Activated naive CD8-positive, alpha-beta T cell treated with anti-CD3 and anti-CD28 coated beads, Interleukin-2, amount 50 U/mL, for 24 hours (primary cell): ENCODE results near the gene PRPF38B.

Source experiments
- ATAC-seq: fragments of 150-1000 bp; cut with Tn5 transposase; one replicate; pipeline ENCODE4 v1.10.0; 2021
- DNase-seq: peaks from one replicate; pipeline ENCODE4 v3.0.0; 2021
- H3K27ac Mint-ChIP-seq: one replicate; pipeline ENCODE4 v1.8.0; 2021; ENCODE audit warnings: mild to moderate bottlenecking, mixed read lengths
- H3K27me3 Mint-ChIP-seq: one replicate; pipeline ENCODE4 v1.8.0; 2021; ENCODE audit warnings: mixed read lengths
- H3K36me3 Mint-ChIP-seq: one replicate; pipeline ENCODE4 v1.8.0; 2021; ENCODE audit warnings: low read depth, mixed read lengths
- H3K4me1 Mint-ChIP-seq: one replicate; pipeline ENCODE4 v1.8.0; 2021; ENCODE audit warnings: mixed read lengths
- H3K4me3 Mint-ChIP-seq: one replicate; pipeline ENCODE4 v1.8.0; 2021; ENCODE audit warnings: mild to moderate bottlenecking, moderate library complexity, mixed read lengths
- H3K9me3 Mint-ChIP-seq: one replicate; pipeline ENCODE4 v1.8.0; 2021; ENCODE audit warnings: mixed read lengths

Gene PRPF38B

DNA sequence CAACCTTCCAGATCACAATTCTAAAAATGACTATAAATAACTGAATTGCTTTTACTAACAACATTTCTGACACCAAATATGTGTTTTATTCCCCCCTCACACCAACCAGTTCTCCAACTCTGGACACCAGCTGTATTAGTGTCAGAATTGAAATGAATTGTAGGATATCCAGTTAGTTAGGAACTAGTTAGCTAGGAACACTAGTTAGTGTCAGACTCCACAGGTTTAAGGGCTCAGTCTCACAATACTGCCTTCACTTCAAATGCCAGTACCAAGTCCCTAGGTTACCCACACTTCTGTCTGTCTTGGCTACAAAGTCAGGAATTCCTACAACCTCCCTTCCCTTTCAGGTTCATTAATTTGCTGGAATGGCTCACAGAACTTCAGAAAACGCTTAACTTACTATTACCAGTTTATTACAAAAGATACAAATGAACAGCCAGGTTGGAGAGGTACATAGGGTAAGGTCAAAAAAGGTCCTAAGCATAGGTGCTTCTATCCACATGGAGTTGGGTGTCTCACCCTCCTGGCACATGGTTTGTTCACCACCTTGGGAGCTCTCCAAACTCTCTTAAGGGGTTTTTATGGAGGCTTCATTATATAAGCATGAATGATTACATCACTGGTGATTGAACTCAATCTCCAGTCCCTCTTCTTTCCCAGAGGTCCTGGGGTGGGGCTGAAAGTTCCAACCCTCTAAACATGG, 58.5 kb downstream of the PRPF38B start:
- peaks cover 36% of the 10 kb centered on the region for H3K4me1 Mint-ChIP-seq

More for the DNA sequence above, 58.5 kb downstream of the PRPF38B start:
- ATAC-seq (no peak), DNase-seq (no peak)
- no peak overlapping the region for H3K27ac Mint-ChIP-seq
- H3K4me3 Mint-ChIP-seq = no peak overlapping the region
- H3K27me3 Mint-ChIP-seq = no peaks in the 10 kb centered on the region
- H3K36me3 Mint-ChIP-seq = peaks cover 21% of the 10 kb centered on the region
- H3K9me3 Mint-ChIP-seq = no peaks in the 10 kb centered on the region
